Measurements from ENCODE around the gene FOXP1. TPM values are rescaled to one million over a fixed set of nuclear protein-coding genes. Genes with fewer than 3 reads are reported as not detected.
A peak's percentile ranks its signal among the peaks of the same experiment; 100 is the strongest.

Gene FOXP1
- total and polyA plus RNA-seq, 9 donors = 17.6 to 28.2 (median 20.5) TPM

GRCh38 chr3:70952033-70952747 lies 631.3 kb downstream of the FOXP1 start:
- Histone ChIP-seq H3K27me3 (ENCODE audit: control insufficient read depth, insufficient read depth, low read length) (no peaks in the 10 kb centered on the region), H3K4me3 (ENCODE audit: low read length) (no peak overlapping the region), H3K36me3 (ENCODE audit: control insufficient read depth, insufficient read depth, low read length) (no peaks in the 10 kb centered on the region), H3K9me3 (replicated peaks; ENCODE audit: control insufficient read depth, low read depth, low read length) (no peaks in the 10 kb centered on the region), H3K27ac (ENCODE audit: low read length) (peak overlapping the region; percentile 72), H3K4me1 (ENCODE audit: control insufficient read depth, insufficient read depth, low read length) (no peaks in the 10 kb centered on the region)
- no CpG with 5 or more reads among the region's 12 CpGs for WGBS (ENCODE audit: insufficient coverage)
- DNase-seq = no peak

GRCh38 chr3:70951316-70951715 lies 632.2 kb downstream of the FOXP1 start:
- Histone ChIP-seq H3K4me1 (ENCODE audit: control insufficient read depth, insufficient read depth, low read length) (no peaks in the 10 kb centered on the region), H3K4me3 (ENCODE audit: low read length) (no peak overlapping the region), H3K9me3 (replicated peaks; ENCODE audit: control insufficient read depth, low read depth, low read length) (no peaks in the 10 kb centered on the region), H3K27ac (ENCODE audit: low read length) (peak overlapping the region; percentile 77), H3K36me3 (ENCODE audit: control insufficient read depth, insufficient read depth, low read length) (no peaks in the 10 kb centered on the region), H3K27me3 (ENCODE audit: control insufficient read depth, insufficient read depth, low read length) (no peaks in the 10 kb centered on the region)
- peak; percentile 92 for DNase-seq
- 27% methylated on average over 2 of the region's 5 CpGs for WGBS (ENCODE audit: insufficient coverage)

- Histone ChIP-seq H3K9me3 (replicated peaks; ENCODE audit: control insufficient read depth, low read depth, low read length) (no peaks in the 10 kb centered on the region), H3K27ac (ENCODE audit: low read length) (no peak overlapping the region), H3K4me3 (ENCODE audit: low read length) (no peak overlapping the region), H3K4me1 (ENCODE audit: control insufficient read depth, insufficient read depth, low read length) (no peaks in the 10 kb centered on the region), H3K27me3 (ENCODE audit: control insufficient read depth, insufficient read depth, low read length) (no peaks in the 10 kb centered on the region), H3K36me3 (ENCODE audit: control insufficient read depth, insufficient read depth, low read length) (no peaks in the 10 kb centered on the region)
- no CpG with 5 or more reads among the region's 1 CpG for WGBS (ENCODE audit: insufficient coverage)
- no peak for DNase-seq
Observed at GRCh38 chr3:70947579-70947978, 635.9 kb downstream of the FOXP1 start.

GRCh38 chr3:70943886-70944285 lies 639.6 kb downstream of the FOXP1 start:
- no peak overlapping the region for H3K27ac ChIP-seq (ENCODE audit: low read length)
- H3K4me3 ChIP-seq (ENCODE audit: low read length) = no peak overlapping the region
- H3K36me3 ChIP-seq (ENCODE audit: control insufficient read depth, insufficient read depth, low read length) = no peaks in the 10 kb centered on the region
- H3K9me3 ChIP-seq (replicated peaks; ENCODE audit: control insufficient read depth, low read depth, low read length) = no peaks in the 10 kb centered on the region
- no CpG with 5 or more reads among the region's 3 CpGs for WGBS (ENCODE audit: insufficient coverage)
- no peaks in the 10 kb centered on the region for H3K4me1 ChIP-seq (ENCODE audit: control insufficient read depth, insufficient read depth, low read length)
- no peaks in the 10 kb centered on the region for H3K27me3 ChIP-seq (ENCODE audit: control insufficient read depth, insufficient read depth, low read length)
- no peak for DNase-seq

GRCh38 chr3:70933105-70933810 lies 650.3 kb downstream of the FOXP1 start:
- Histone ChIP-seq H3K27me3 (ENCODE audit: control insufficient read depth, insufficient read depth, low read length) (no peaks in the 10 kb centered on the region), H3K9me3 (replicated peaks; ENCODE audit: control insufficient read depth, low read depth, low read length) (no peaks in the 10 kb centered on the region), H3K27ac (ENCODE audit: low read length) (no peak overlapping the region), H3K4me1 (ENCODE audit: control insufficient read depth, insufficient read depth, low read length) (no peaks in the 10 kb centered on the region), H3K36me3 (ENCODE audit: control insufficient read depth, insufficient read depth, low read length) (no peaks in the 10 kb centered on the region), H3K4me3 (ENCODE audit: low read length) (no peak overlapping the region)
- no peak for DNase-seq
- WGBS (ENCODE audit: insufficient coverage) = 84% methylated on average over 5 of the region's 7 CpGs

GRCh38 chr3:70930066-70930465 lies 653.5 kb downstream of the FOXP1 start:
- Histone ChIP-seq H3K4me3 (ENCODE audit: low read length) (no peak overlapping the region), H3K27me3 (ENCODE audit: control insufficient read depth, insufficient read depth, low read length) (no peaks in the 10 kb centered on the region), H3K4me1 (ENCODE audit: control insufficient read depth, insufficient read depth, low read length) (no peaks in the 10 kb centered on the region), H3K27ac (ENCODE audit: low read length) (no peak overlapping the region), H3K9me3 (replicated peaks; ENCODE audit: control insufficient read depth, low read depth, low read length) (no peaks in the 10 kb centered on the region), H3K36me3 (ENCODE audit: control insufficient read depth, insufficient read depth, low read length) (no peaks in the 10 kb centered on the region)
- 78% methylated on average over 4 of the region's 4 CpGs for WGBS (ENCODE audit: insufficient coverage)
- DNase-seq = no peak

GRCh38 chr3:70927239-70927638 lies 656.3 kb downstream of the FOXP1 start:
- Histone ChIP-seq H3K27ac (ENCODE audit: low read length) (no peak overlapping the region), H3K9me3 (replicated peaks; ENCODE audit: control insufficient read depth, low read depth, low read length) (no peaks in the 10 kb centered on the region), H3K27me3 (ENCODE audit: control insufficient read depth, insufficient read depth, low read length) (no peaks in the 10 kb centered on the region), H3K4me3 (ENCODE audit: low read length) (no peak overlapping the region), H3K36me3 (ENCODE audit: control insufficient read depth, insufficient read depth, low read length) (no peaks in the 10 kb centered on the region), H3K4me1 (ENCODE audit: control insufficient read depth, insufficient read depth, low read length) (no peaks in the 10 kb centered on the region)
- WGBS (ENCODE audit: insufficient coverage) = no CpG with 5 or more reads among the region's 4 CpGs
- no peak for DNase-seq

- H3K27me3 ChIP-seq (ENCODE audit: control insufficient read depth, insufficient read depth, low read length) = no peaks in the 10 kb centered on the region
- no peak overlapping the region for H3K4me3 ChIP-seq (ENCODE audit: low read length)
- no peaks in the 10 kb centered on the region for H3K36me3 ChIP-seq (ENCODE audit: control insufficient read depth, insufficient read depth, low read length)
- WGBS (ENCODE audit: insufficient coverage) = 80% methylated on average over 1 of the region's 7 CpGs
- H3K4me1 ChIP-seq (ENCODE audit: control insufficient read depth, insufficient read depth, low read length) = no peaks in the 10 kb centered on the region
- no peak overlapping the region for H3K27ac ChIP-seq (ENCODE audit: low read length)
- no peaks in the 10 kb centered on the region for H3K9me3 ChIP-seq (replicated peaks; ENCODE audit: control insufficient read depth, low read depth, low read length)
- DNase-seq = no peak
Observed at GRCh38 chr3:70926835-70927234, 656.7 kb downstream of the FOXP1 start.

GRCh38 chr3:70919661-70920060 lies 663.9 kb downstream of the FOXP1 start:
- Histone ChIP-seq H3K4me1 (ENCODE audit: control insufficient read depth, insufficient read depth, low read length) (no peaks in the 10 kb centered on the region), H3K36me3 (ENCODE audit: control insufficient read depth, insufficient read depth, low read length) (no peaks in the 10 kb centered on the region), H3K9me3 (replicated peaks; ENCODE audit: control insufficient read depth, low read depth, low read length) (no peaks in the 10 kb centered on the region), H3K27ac (ENCODE audit: low read length) (no peak overlapping the region), H3K27me3 (ENCODE audit: control insufficient read depth, insufficient read depth, low read length) (no peaks in the 10 kb centered on the region), H3K4me3 (ENCODE audit: low read length) (no peak overlapping the region)
- WGBS (ENCODE audit: insufficient coverage) = no CpG with 5 or more reads among the region's 3 CpGs
- DNase-seq = peak; percentile 7

- H3K27me3 ChIP-seq (ENCODE audit: control insufficient read depth, insufficient read depth, low read length) = no peaks in the 10 kb centered on the region
- no peaks in the 10 kb centered on the region for H3K36me3 ChIP-seq (ENCODE audit: control insufficient read depth, insufficient read depth, low read length)
- no peak overlapping the region for H3K4me3 ChIP-seq (ENCODE audit: low read length)
- H3K27ac ChIP-seq (ENCODE audit: low read length) = no peak overlapping the region
- H3K9me3 ChIP-seq (replicated peaks; ENCODE audit: control insufficient read depth, low read depth, low read length) = no peaks in the 10 kb centered on the region
- DNase-seq = peak; percentile 5
- WGBS (ENCODE audit: insufficient coverage) = 79% methylated on average over 2 of the region's 7 CpGs
- H3K4me1 ChIP-seq (ENCODE audit: control insufficient read depth, insufficient read depth, low read length) = no peaks in the 10 kb centered on the region
Observed at GRCh38 chr3:70919091-70919490, 664.4 kb downstream of the FOXP1 start.
